K562 (cell line): ENCODE results near the gene SUGT1. TPM values are rescaled to one million over a fixed set of nuclear protein-coding genes. Genes with fewer than 3 reads are reported as not detected.
A peak's percentile ranks its signal among the peaks of the same experiment; 100 is the strongest.
"Not testable (repeated sequence)": the region's sequence is repeated elsewhere in the genome, so short reads cannot be mapped to it uniquely, and the experiment has no call there.

Experiments used
- ATAC-seq: fragments of 200-7000 bp; cut with Tn5 transposase; 3 replicates; pipeline ENCODE4 v1.9.1; 2020; ENCODE audit warnings: moderate library complexity
- BruUV-seq: library from RNA; stranded (reverse); fragments of 400-500 nt; replicated peaks from 2 replicates; lab custom pipeline; 2021; lab: Mats Ljungman, UMichigan
- CTCF ChIA-PET: fragments of 300-600 bp; formaldehyde crosslinking; extraction: SDS; loops from one replicate; lab custom pipeline; 2021; ENCODE audit warnings: low intra/inter-chr PET ratio; lab: Yijun Ruan, JAX
- POLR2A ChIA-PET: fragments of 300-600, 350-650 bp; sonication (Branson Sonifier 250); formaldehyde crosslinking; extraction: SDS; loops from one replicate; lab custom pipeline; 2021; ENCODE audit warnings: antibody characterized with exemption, inconsistent platforms; lab: Yijun Ruan, JAX
- DNase-seq, 4 experiments: peaks; one replicate each; pipeline versions ENCODE4 v3.0.0 to v3.0.0-alpha.2; 2011 to 2018; ENCODE audit warnings: low spot score in 3 of 4, mixed read lengths in 3 of 4; ENCODE audit errors: extremely low read depth in 1 of 4
- FAIRE-seq: peaks from 2 replicates; lab custom pipeline; 2011; peaks lifted over from hg19 to GRCh38; lab: Jason Lieb, UNC
- H2AFZ ChIP-seq: 2 replicates; pipeline ENCODE4 v1.6.0; 2011; ENCODE audit warnings: low read depth, low read length, control low read depth, inconsistent platforms
- H3K27ac ChIP-seq: fragments of 200-600 bp; 3 replicates; pipeline ENCODE4 v1.8.0; 2011; ENCODE audit warnings: low read depth, mild to moderate bottlenecking, control low read depth, inconsistent platforms, low read length, moderate library complexity, mixed read lengths; ENCODE audit errors: extremely low read depth
- H3K27me3 ChIP-seq, 2 experiments: fragments of 300-600 bp in 1 of 2; 2 replicates in 1 of 2; 3 replicates in 1 of 2; pipeline versions ENCODE4 v1.6.0 to v1.8.0; 2011; ENCODE audit warnings: inconsistent platforms in 2 of 2, low read length in 2 of 2, mild to moderate bottlenecking in 1 of 2, mixed read lengths in 1 of 2, moderate library complexity in 1 of 2; ENCODE audit not compliant: control insufficient read depth in 2 of 2, insufficient read depth in 2 of 2
- H3K36me3 ChIP-seq: fragments of 300-600 bp; 3 replicates; pipeline ENCODE4 v1.8.0; 2011; ENCODE audit warnings: mild to moderate bottlenecking, low read length, inconsistent platforms; ENCODE audit not compliant: control insufficient read depth, insufficient read depth
- H3K4me1 ChIP-seq, 2 experiments: fragments of 200-600 bp in 1 of 2; replicated peaks in 1 of 2; 2 replicates in 1 of 2; 3 replicates in 1 of 2; pipeline versions ENCODE4 v1.5.1 to v1.8.0; 2011; ENCODE audit warnings: inconsistent platforms in 2 of 2, low read length in 2 of 2, mild to moderate bottlenecking in 1 of 2, mixed read lengths in 1 of 2, moderate library complexity in 1 of 2; ENCODE audit not compliant: control insufficient read depth in 2 of 2, insufficient read depth in 2 of 2
- H3K4me2 ChIP-seq: 2 replicates; pipeline ENCODE4 v1.6.1; 2011; ENCODE audit warnings: low read length, control low read depth, inconsistent platforms, mixed read lengths; ENCODE audit not compliant: insufficient read depth
- H3K4me3 ChIP-seq: fragments of 200-600 bp; sonication (generic), shearing (Covaris generic); 2 replicates; pipeline ENCODE4 v1.5.1; 2016; ENCODE audit warnings: control low read depth, inconsistent platforms
- H3K79me2 ChIP-seq: fragments of 200-600 bp; 3 replicates; pipeline ENCODE4 v1.8.0; 2011; ENCODE audit warnings: low read length, inconsistent platforms; ENCODE audit not compliant: control insufficient read depth, insufficient read depth
- H3K9ac ChIP-seq, 2 experiments: 2 replicates each; pipeline versions ENCODE4 v1.6.0 to v1.6.1; 2011; ENCODE audit warnings: low read depth in 2 of 2, low read length in 2 of 2, control low read depth in 1 of 2, inconsistent platforms in 1 of 2, mild to moderate bottlenecking in 1 of 2, mixed read lengths in 1 of 2; ENCODE audit not compliant: insufficient read depth in 1 of 2
- H3K9me1 ChIP-seq: one replicate; pipeline ENCODE4 v1.6.0; 2011; ENCODE audit warnings: inconsistent platforms, mild to moderate bottlenecking, low read length, moderate library complexity; ENCODE audit not compliant: control insufficient read depth, insufficient read depth
- H3K9me3 ChIP-seq: replicated peaks from 2 replicates; pipeline ENCODE4 v1.5.1; 2011; ENCODE audit warnings: low read depth, low read length, inconsistent platforms; ENCODE audit not compliant: control insufficient read depth, insufficient read depth
- H4K20me1 ChIP-seq: replicated peaks from 2 replicates; pipeline ENCODE4 v1.6.1; 2011; ENCODE audit warnings: low read length, inconsistent platforms, mixed read lengths; ENCODE audit not compliant: control insufficient read depth, insufficient read depth
- BDP1 ChIP-seq: IDR thresholded peaks from 3 replicates; pipeline ENCODE4 v1.6.1; 2011; ENCODE audit not compliant: insufficient read length, insufficient read depth
- BMI1 ChIP-seq: fragments of 150-350 bp; IDR thresholded peaks from 2 replicates; pipeline ENCODE4 v1.6.1; 2014; ENCODE audit warnings: low read length
- CAMTA2 ChIP-seq: fragments of 250-450 bp; sonication (Bioruptor Pico); conservative IDR thresholded peaks from 2 replicates; pipeline ENCODE4 v1.5.1; 2022
- CHD4 ChIP-seq: fragments of 200-600 bp; sonication (generic); IDR thresholded peaks from 3 replicates; pipeline ENCODE4 v1.6.1; 2012; ENCODE audit warnings: low read depth, mild to moderate bottlenecking, mixed read lengths, low read length, inconsistent platforms; ENCODE audit not compliant: insufficient read depth, insufficient replicate concordance, poor library complexity, severe bottlenecking
- CREB1 ChIP-seq, 2 experiments: sonication (generic) in 1 of 2; formaldehyde crosslinking in 1 of 2; IDR thresholded peaks; 2 replicates each; pipeline versions ENCODE4 v1.6.1 to v1.8.0; 2012 to 2022; ENCODE audit warnings: inconsistent platforms in 1 of 2, mild to moderate bottlenecking in 1 of 2, missing genetic modification reagents in 1 of 2, moderate library complexity in 1 of 2
- DACH1 ChIP-seq: fragments of 450-650 bp; IDR thresholded peaks from 2 replicates; pipeline ENCODE4 v1.6.1; 2018; ENCODE audit not compliant: partially characterized antibody
- ELF1 ChIP-seq: fragments of 200-800 bp; sonication (Bioruptor generic); IDR thresholded peaks from 2 replicates; pipeline ENCODE4 v1.6.1; 2016; ENCODE audit warnings: missing genetic modification characterization, missing compliant biosample characterization
- GATA2 ChIP-seq: sonication (generic); formaldehyde crosslinking; IDR thresholded peaks from 2 replicates; pipeline ENCODE4 v1.4.0; 2020; ENCODE audit warnings: mild to moderate bottlenecking, missing genetic modification reagents
- GATAD2A ChIP-seq: fragments of 450-650 bp; IDR thresholded peaks from 2 replicates; pipeline ENCODE4 v1.6.1; 2017
- NR2C1 ChIP-seq, 2 experiments: fragments of 450-650 bp; IDR thresholded peaks; 2 replicates each; pipeline ENCODE4 v1.6.1; 2017; ENCODE audit warnings: mild to moderate bottlenecking in 2 of 2, antibody characterized with exemption in 1 of 2, inconsistent platforms in 1 of 2, missing compliant biosample characterization in 1 of 2, missing genetic modification characterization in 1 of 2
- PHF20 ChIP-seq: fragments of 450-650 bp; IDR thresholded peaks from 2 replicates; pipeline ENCODE4 v1.6.1; 2018; ENCODE audit not compliant: partially characterized antibody
- POLR3G ChIP-seq: IDR thresholded peaks from 2 replicates; pipeline ENCODE4 v1.6.1; 2011; ENCODE audit not compliant: insufficient read length, insufficient replicate concordance; ENCODE audit errors: extremely low read depth
- SMAD4 ChIP-seq: fragments of 250-450 bp; sonication (Bioruptor Pico); conservative IDR thresholded peaks from 2 replicates; pipeline ENCODE4 v1.8.0; 2021; ENCODE audit warnings: inconsistent platforms, mild to moderate bottlenecking, moderate library complexity
- SPI1 ChIP-seq: IDR thresholded peaks from 2 replicates; pipeline ENCODE4 v1.6.1; 2011; ENCODE audit warnings: low read depth, low read length, control low read depth, borderline replicate concordance
- ZNF282 ChIP-seq: sonication (generic); formaldehyde crosslinking; IDR thresholded peaks from 2 replicates; pipeline ENCODE4 v1.8.1; 2023; ENCODE audit warnings: missing genetic modification reagents
- ZNF316 ChIP-seq: fragments of 450-650 bp; IDR thresholded peaks from 2 replicates; pipeline ENCODE4 v1.6.1; 2016
- ZNF41 ChIP-seq: fragments of 250-450 bp; sonication (Bioruptor Pico); conservative IDR thresholded peaks from 2 replicates; pipeline ENCODE4 v1.4.0; 2020; ENCODE audit warnings: mild to moderate bottlenecking
- ZNF436 ChIP-seq: fragments of 250-450, 450-650 bp; sonication (Bioruptor Pico); formaldehyde crosslinking; IDR thresholded peaks from 2 replicates; pipeline ENCODE4 v1.7.0; 2020; ENCODE audit warnings: mild to moderate bottlenecking
- WGBS: fragments of 100-300 bp; shearing (Covaris generic); methylation state at CpG from one replicate; pipeline ENCODE4 v1.1.6; 2016; ENCODE audit warnings: low coverage, mixed read lengths; ENCODE audit not compliant: insufficient coverage; ENCODE audit errors: missing lambda C conversion rate; 5-methylcytosine and 5-hydroxymethylcytosine counted together
- in situ Hi-C: fragments of 300-500 bp; cut with MboI; formaldehyde crosslinking; loops from 4 replicates; pipeline ENCODE4 v1.15.0; 2018; ENCODE audit warnings: inconsistent platforms, mixed read lengths
- intact Hi-C: fragments of 100-400 bp; cut with micrococcal nuclease; formaldehyde crosslinking; loops from 2 replicates; pipeline ENCODE4 v1.14.2; 2022
- polyA plus RNA-seq, 8 experiments: library from polyadenylated mRNA; depleted of rRNA in 4 of 8; stranded (reverse) in 5 of 8; unstranded in 3 of 8; fragments of >200 nt; fragmentation: Nextera tagmentation in 2 of 8; fragmentation: Illumina TruSeq in 1 of 8; extraction: Ambion mirVana in 2 of 8; extraction: Trizol in 1 of 8; gene quantifications; 2 replicates each; pipeline versions ENCODE4 v1.2.1 to v1.2.3, GENCODE V29; 2011 to 2014; ENCODE audit warnings: inconsistent platforms in 1 of 8, missing spikeins in 1 of 8
- total RNA-seq, 7 experiments: library from RNA; depleted of rRNA in 6 of 7; stranded (reverse); fragments of >200 nt in 6 of 7; fragmentation: Illumina TruSeq in 2 of 7; extraction: Trizol in 2 of 7; gene quantifications; 2 replicates each; pipeline versions ENCODE4 v1.2.1 to v1.2.3, GENCODE V29; 2011 to 2021; ENCODE audit warnings: low replicate concordance in 1 of 7

SUGT1 gene
- total and polyA plus RNA-seq, 9 of the 15 experiments (the other 6 are each of a cell fraction or from before 2014, with no cell fraction given), result 38.1 to 67.1 (median 53.8) TPM

DNA sequence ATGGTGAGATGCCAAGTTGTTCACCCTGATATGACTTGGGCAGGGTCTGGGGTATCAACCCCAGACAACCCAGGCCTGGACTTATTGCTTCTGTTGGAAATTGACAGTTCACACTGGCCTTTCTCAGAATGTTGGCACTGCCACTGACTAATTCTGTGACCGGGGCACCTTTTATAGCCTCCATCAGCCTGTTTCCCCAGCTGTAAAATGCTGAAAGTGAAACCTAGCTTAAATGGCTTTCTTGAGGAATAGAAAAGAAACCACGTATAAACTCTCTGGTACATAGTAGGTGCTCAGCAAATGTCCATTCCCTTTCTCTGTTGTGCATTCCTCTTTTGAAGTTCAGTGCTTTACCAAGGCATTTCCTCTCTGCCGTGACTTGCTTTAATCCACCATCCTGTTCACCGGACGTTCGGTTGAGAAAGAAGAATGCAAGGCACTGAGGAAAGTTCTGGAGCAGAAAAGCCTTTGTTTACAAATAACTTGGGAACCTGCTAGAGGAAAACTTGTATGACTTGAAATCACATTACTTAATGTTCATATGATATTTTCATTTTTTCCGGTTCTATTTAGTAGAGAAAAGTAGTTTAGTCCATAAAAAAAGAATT is 21.4 kb upstream of the SUGT1 start:
- H2AFZ ChIP-seq, H3K27ac ChIP-seq, H3K9me1 ChIP-seq, H3K9ac ChIP-seq, intact Hi-C loops, H3K27me3 ChIP-seq, H4K20me1 ChIP-seq, H3K4me1 ChIP-seq, in situ Hi-C loops, H3K9me3 ChIP-seq, H3K4me2 ChIP-seq, H3K4me3 ChIP-seq, BruUV-seq, POLR2A ChIA-PET, CTCF ChIA-PET, ATAC-seq, H3K79me2 ChIP-seq, DNase-seq: not testable (repeated sequence)
- H3K36me3 ChIP-seq, result peaks cover 16% of the 10 kb centered on the region; the same call in 2 of the 3 replicates
- peak; percentile 71 for FAIRE-seq
- 91% methylated on average over 6 of the region's 7 CpGs for WGBS

DNA sequence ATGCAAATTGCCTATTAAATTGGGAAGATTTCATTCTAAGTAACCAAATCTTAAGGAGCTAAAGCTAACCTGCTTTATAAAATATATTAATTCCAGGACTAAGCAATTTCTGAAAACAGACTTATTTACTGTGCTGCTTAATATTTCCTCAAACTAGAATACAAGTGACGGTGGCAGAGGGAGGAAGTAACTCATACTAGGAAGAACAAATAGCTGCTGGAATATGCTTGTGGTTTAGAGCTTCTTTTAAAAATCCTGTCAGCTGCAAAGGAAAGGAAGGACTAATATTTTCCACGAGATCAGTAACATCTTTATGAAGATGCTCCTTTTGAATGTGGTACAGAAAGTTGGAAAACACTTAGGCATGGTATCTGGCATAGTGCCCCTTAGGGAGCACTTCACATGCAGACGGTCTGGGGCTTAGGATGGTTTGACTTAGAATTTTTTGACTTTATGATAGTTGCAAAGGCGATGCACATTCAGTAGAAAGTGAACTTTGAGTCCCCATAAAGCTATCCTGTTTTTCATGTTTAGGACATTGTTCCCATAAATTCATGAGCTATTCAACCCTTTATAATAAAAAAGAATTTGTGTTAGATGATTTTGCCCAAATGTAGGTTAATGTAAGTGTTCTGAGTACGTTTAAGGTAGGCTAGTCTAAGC is 13.8 kb upstream of the SUGT1 start:
- Histone ChIP-seq H4K20me1 (no peaks in the 10 kb centered on the region), H3K4me3 (no peak overlapping the region), H3K9me1 (no peaks in the 10 kb centered on the region), H2AFZ (no peak overlapping the region), H3K27ac (no peak overlapping the region), H3K27me3 (no peaks in the 10 kb centered on the region), H3K36me3 (peaks cover 6% of the 10 kb centered on the region; the same call in 1 of the 3 replicates), H3K9ac (no peak overlapping the region), H3K4me2 (no peak overlapping the region), H3K79me2 (no peaks in the 10 kb centered on the region), H3K4me1 (no peaks in the 10 kb centered on the region), H3K9me3 (no peaks in the 10 kb centered on the region)
- 85% methylated on average over 5 of the region's 5 CpGs for WGBS
- DNase-seq, result no peak
- no peak for ATAC-seq
- CTCF ChIA-PET, result no interaction called here
- BruUV-seq, result no TSS peak
- no peak for FAIRE-seq
- in situ Hi-C loops (no loop called here), intact Hi-C loops (no loop called here)
- POLR2A ChIA-PET, result interaction anchor here (0.8 kb wide), 1 partner anchor 14 kb away, joined by 4 read pairs; the partner anchor contains the start of gene SUGT1
- TF ChIP-seq GATA2 (CRISPR knock-in tag) (no peak), CAMTA2 (CRISPR knock-in tag) (no peak), PHF20 (no peak), SMAD4 (CRISPR knock-in tag) (no peak), ZNF436 (CRISPR knock-in tag) (no peak), CREB1 (IDR thresholded peaks at IDR 0.05) (no peak), CREB1 (CRISPR knock-in tag; IDR thresholded peaks at IDR 0.05) (no peak), ELF1 (no peak), ZNF316 (no peak), BMI1 (no peak), POLR3G (no peak), BDP1 (no peak), ZNF282 (CRISPR knock-in tag) (no peak), GATAD2A (no peak), CHD4 (no peak), NR2C1 (IDR thresholded peaks at IDR 0.05) (no peak), NR2C1 (tag; IDR thresholded peaks at IDR 0.05) (no peak), ZNF41 (no peak), SPI1 (no peak), DACH1 (no peak)
